ENCODE results near the gene SHROOM3. TPM values are rescaled to one million over a fixed set of nuclear protein-coding genes. Genes with fewer than 3 reads are reported as not detected.

Gene SHROOM3
- total RNA-seq, 6 experiments from 2014 or later: 39.1 to 98.7 (median 40.9) TPM

- Mint-ChIP-seq H3K4me1 (ENCODE audit: low read depth) (peaks cover 85% of the 10 kb centered on the region), H3K36me3 (ENCODE audit: low read depth) (peaks cover 58% of the 10 kb centered on the region), H3K27me3 (ENCODE audit: insufficient read depth) (no peaks in the 10 kb centered on the region; the same call in 1 of the 2 replicates), H3K27ac (peak overlapping the region; percentile 81), H3K9me3 (peaks cover 5% of the 10 kb centered on the region), H3K4me3 (peak overlapping the region; percentile 73)
- TF ChIP-seq, protein P1, sequence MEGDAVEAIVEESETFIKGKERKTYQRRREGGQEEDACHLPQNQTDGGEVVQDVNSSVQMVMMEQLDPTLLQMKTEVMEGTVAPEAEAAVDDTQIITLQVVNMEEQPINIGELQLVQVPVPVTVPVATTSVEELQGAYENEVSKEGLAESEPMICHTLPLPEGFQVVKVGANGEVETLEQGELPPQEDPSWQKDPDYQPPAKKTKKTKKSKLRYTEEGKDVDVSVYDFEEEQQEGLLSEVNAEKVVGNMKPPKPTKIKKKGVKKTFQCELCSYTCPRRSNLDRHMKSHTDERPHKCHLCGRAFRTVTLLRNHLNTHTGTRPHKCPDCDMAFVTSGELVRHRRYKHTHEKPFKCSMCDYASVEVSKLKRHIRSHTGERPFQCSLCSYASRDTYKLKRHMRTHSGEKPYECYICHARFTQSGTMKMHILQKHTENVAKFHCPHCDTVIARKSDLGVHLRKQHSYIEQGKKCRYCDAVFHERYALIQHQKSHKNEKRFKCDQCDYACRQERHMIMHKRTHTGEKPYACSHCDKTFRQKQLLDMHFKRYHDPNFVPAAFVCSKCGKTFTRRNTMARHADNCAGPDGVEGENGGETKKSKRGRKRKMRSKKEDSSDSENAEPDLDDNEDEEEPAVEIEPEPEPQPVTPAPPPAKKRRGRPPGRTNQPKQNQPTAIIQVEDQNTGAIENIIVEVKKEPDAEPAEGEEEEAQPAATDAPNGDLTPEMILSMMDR (IDR thresholded peaks at IDR 0.05): no peak
- no peak for DNase-seq
These were observed 310.2 kb downstream of the SHROOM3 start for GRCh38 chr4:76745240-76745639.

DNA sequence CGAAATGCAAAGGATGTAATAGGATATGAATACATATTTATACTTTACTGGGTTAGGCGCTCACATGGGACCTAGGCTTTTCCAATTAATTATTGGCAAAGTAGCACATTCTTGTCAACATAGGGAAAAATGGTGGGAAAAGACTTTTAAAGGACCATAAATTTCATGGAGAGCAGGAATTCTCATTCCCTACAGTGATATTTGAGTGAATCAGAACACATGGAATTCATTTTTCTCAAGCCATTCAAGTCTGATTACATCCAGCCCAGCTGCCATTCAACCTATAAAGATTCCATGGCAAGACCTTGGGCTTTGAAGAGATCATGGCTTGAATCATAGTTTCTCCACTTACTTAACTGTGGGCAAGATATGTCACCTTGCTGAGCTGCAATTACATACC, 312.5 kb downstream of the SHROOM3 start:
- DNase-seq: peak; percentile 50
- Mint-ChIP-seq H3K27ac (peak overlapping the region; percentile 36), H3K9me3 (peaks cover 5% of the 10 kb centered on the region), H3K4me1 (ENCODE audit: low read depth) (peaks cover 99% of the 10 kb centered on the region), H3K27me3 (ENCODE audit: insufficient read depth) (no peaks in the 10 kb centered on the region; the same call in 1 of the 2 replicates), H3K4me3 (no peak overlapping the region; the same call in 1 of the 2 replicates), H3K36me3 (ENCODE audit: low read depth) (peaks cover 70% of the 10 kb centered on the region)
- TF ChIP-seq, protein P1 (IDR thresholded peaks at IDR 0.05): no peak

- peak overlapping the region; percentile 60 for H3K27ac Mint-ChIP-seq
- H3K36me3 Mint-ChIP-seq (ENCODE audit: low read depth): peaks cover 59% of the 10 kb centered on the region
- peaks cover 99% of the 10 kb centered on the region for H3K4me1 Mint-ChIP-seq (ENCODE audit: low read depth)
- H3K27me3 Mint-ChIP-seq (ENCODE audit: insufficient read depth): peaks cover 5% of the 10 kb centered on the region
- peaks cover 5% of the 10 kb centered on the region for H3K9me3 Mint-ChIP-seq
- DNase-seq: no peak
- peak overlapping the region; percentile 8; the same call in 1 of the 2 replicates for H3K4me3 Mint-ChIP-seq
- TF ChIP-seq, protein P1 (IDR thresholded peaks at IDR 0.05): peak; percentile 49; the same call in 1 of the 2 replicates
These were observed 313.6 kb downstream of the SHROOM3 start for GRCh38 chr4:76748649-76749048.

GRCh38 chr4:76749355-76749754, 314.3 kb downstream of the SHROOM3 start:
- Mint-ChIP-seq H3K27ac (peak overlapping the region; percentile 61; the same call in 1 of the 2 replicates), H3K9me3 (peaks cover 5% of the 10 kb centered on the region), H3K4me1 (ENCODE audit: low read depth) (peaks cover 99% of the 10 kb centered on the region), H3K27me3 (ENCODE audit: insufficient read depth) (peaks cover 5% of the 10 kb centered on the region), H3K4me3 (no peak overlapping the region), H3K36me3 (ENCODE audit: low read depth) (peaks cover 55% of the 10 kb centered on the region)
- TF ChIP-seq, protein P1 (IDR thresholded peaks at IDR 0.05): no peak
- no peak for DNase-seq

GRCh38 chr4:76750716-76751115, 315.7 kb downstream of the SHROOM3 start:
- H3K27ac Mint-ChIP-seq: no peak overlapping the region; the same call in 1 of the 2 replicates
- peaks cover 99% of the 10 kb centered on the region for H3K4me1 Mint-ChIP-seq (ENCODE audit: low read depth)
- H3K9me3 Mint-ChIP-seq: peaks cover 5% of the 10 kb centered on the region
- H3K36me3 Mint-ChIP-seq (ENCODE audit: low read depth): peaks cover 61% of the 10 kb centered on the region
- H3K27me3 Mint-ChIP-seq (ENCODE audit: insufficient read depth): peaks cover 5% of the 10 kb centered on the region
- H3K4me3 Mint-ChIP-seq: no peak overlapping the region
- TF ChIP-seq, protein P1 (IDR thresholded peaks at IDR 0.05): no peak
- no peak for DNase-seq
